ENCODE measurements around the gene PMP22.

- no peak for TF ChIP-seq POLR2A (IDR thresholded peaks at IDR 0.05)
- TF ChIP-seq CTCF (IDR thresholded peaks at IDR 0.05) = no peak
Measured at GRCh38 chr17:15288859-15289258, 23.7 kb upstream of the PMP22 start.
